GM12878 (cell line): Measurements from ENCODE around the gene PSAP.

Experiments
- CTCF ChIP-seq, 3 experiments: IDR thresholded peaks in 2 of 3; conservative IDR thresholded peaks in 1 of 3; 2 replicates each; pipeline ENCODE4 v1.5.1; 2011; ENCODE audit warnings: low read depth in 3 of 3, low read length in 3 of 3, mild to moderate bottlenecking in 3 of 3, control low read depth in 2 of 3, moderate library complexity in 2 of 3, inconsistent platforms in 1 of 3, mixed read lengths in 1 of 3; ENCODE audit not compliant: control insufficient read depth in 2 of 3, insufficient read depth in 1 of 3; ENCODE audit errors: extremely low read depth in 1 of 3
- MEF2A ChIP-seq: IDR thresholded peaks from 2 replicates; pipeline ENCODE4 v1.6.1; 2011; ENCODE audit warnings: low read depth, mild to moderate bottlenecking, low read length, moderate library complexity; ENCODE audit not compliant: insufficient read depth
- NFIC ChIP-seq: IDR thresholded peaks from 2 replicates; pipeline ENCODE4 v1.6.1; 2012; ENCODE audit warnings: low read depth, mild to moderate bottlenecking, inconsistent platforms, low read length, moderate library complexity
- PKNOX1 ChIP-seq: fragments of 450-650 bp; IDR thresholded peaks from 2 replicates; pipeline ENCODE4 v1.6.1; 2016; ENCODE audit warnings: mild to moderate bottlenecking
- POLR2AphosphoS5 ChIP-seq: IDR thresholded peaks from 2 replicates; pipeline ENCODE4 v1.6.1; 2011; ENCODE audit warnings: mild to moderate bottlenecking, low read length, inconsistent platforms

- TF ChIP-seq PKNOX1 = no peak
- no peak for TF ChIP-seq CTCF (IDR thresholded peaks at IDR 0.05 in 2 of 3, conservative IDR thresholded peaks at IDR 0.05 in 1 of 3; ENCODE audit: control insufficient read depth in 2 of 3, extremely low read depth in 1 of 3, insufficient read depth in 1 of 3, low read depth in 3 of 3, low read length in 3 of 3)
- TF ChIP-seq MEF2A = no peak
- no peak for TF ChIP-seq NFIC
- no peak for TF ChIP-seq POLR2AphosphoS5
Measured at GRCh38 chr10:71783917-71784678, 67.0 kb downstream of the PSAP start.
